GM18511 (cell line): ENCODE results near the gene SARNP.

Source experiments
- ATAC-seq: cut with Tn5 transposase; IDR thresholded peaks from one replicate; pipeline ENCODE4 v1.9.1; 2021; ENCODE audit warnings: mild to moderate bottlenecking, moderate library complexity; ENCODE audit not compliant: unreplicated experiment

SARNP gene

DNA sequence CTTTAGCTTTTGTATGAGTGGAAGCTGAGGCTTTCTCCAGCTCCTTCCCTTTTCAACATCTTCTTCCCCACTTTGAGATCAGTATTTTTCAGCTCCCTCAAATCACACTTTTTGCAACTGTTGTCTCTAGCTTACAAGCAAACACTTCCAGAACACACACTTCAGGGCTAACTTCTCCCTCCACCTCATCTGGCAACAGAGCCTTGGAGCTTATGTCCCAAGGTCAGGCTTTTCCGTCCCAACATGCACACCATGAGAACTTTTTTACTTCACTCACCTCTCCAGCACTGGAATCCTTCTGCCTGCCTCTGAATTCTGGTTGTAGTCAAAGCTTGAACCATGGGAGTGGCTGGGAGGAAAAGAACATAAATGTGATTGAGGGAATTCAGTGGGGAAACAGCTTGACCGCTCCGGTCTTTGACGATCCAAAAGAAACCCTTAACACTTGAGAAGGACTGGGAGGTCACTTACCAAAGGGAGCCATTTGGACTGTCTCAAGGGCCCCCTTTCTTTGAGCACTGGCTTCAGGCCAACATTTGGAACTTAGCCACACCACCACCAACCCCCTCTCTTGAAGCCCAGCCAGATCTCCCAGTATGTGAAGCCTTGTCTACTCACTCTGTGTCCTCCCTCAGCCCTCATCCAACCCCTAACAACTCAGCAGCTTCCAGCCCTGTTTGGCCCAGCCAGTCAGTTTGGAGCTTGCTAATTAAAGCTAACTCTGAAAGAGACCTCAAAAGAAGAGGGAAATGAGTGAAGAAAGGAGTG lies 105.6 kb downstream of the SARNP start:
- ATAC-seq = no peak

GRCh38 chr12:55708695-55709233 lies 108.8 kb downstream of the SARNP start:
- ATAC-seq = no peak

DNA sequence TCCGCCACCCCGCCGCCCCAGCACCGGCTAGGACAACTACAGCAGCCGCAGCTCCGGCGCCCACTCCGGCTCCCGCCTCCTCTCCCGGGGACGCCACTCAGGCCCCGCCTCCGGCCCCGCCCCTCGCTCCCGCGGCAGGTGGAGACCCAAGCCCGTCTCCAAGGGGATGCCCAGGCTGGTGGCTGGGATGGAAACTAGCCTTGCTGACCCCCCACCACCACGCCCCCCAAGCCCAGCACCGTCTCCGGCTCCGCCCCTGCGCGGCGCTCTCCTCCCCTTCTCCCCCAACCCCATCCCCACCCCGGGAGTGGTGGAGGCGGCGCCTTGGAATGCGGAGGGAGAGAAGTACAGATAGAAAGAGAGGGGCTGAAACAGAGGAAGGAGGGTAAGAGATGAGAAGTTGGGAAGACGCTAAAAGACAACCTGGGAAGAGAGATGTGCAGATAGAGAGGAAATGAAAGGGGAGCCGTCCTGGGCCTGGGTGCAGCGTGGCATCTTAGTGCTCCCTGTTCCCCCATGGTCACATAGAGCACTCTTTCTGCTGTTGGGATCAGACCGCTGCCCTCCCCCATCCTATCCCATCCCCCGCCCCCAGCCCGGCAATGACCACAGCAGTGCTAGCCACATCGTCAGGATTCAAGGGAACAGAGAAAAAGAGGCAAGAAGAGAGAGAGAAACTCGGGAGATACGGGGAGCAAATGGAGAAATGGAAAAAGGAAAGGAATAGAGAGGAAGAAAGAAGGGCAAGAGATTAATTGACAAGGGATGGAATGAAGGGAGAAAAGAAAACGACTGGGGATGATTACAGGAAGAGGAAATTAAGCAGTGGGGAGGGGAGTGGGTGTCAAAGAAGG lies 109.5 kb downstream of the SARNP start, which contains the start of gene ITGA7:
Gene ITGA7 (minus strand): TSS at position 64 of the 854 bp plus-strand sequence. CDS start 222 bp downstream, outside the sequence.
- peak; percentile 59 for ATAC-seq
